ENCODE data around the gene FRMD5.
"Not testable (repeated sequence)": the region's sequence is repeated elsewhere in the genome, so short reads cannot be mapped to it uniquely, and the experiment has no call there.

FRMD5 gene

DNA sequence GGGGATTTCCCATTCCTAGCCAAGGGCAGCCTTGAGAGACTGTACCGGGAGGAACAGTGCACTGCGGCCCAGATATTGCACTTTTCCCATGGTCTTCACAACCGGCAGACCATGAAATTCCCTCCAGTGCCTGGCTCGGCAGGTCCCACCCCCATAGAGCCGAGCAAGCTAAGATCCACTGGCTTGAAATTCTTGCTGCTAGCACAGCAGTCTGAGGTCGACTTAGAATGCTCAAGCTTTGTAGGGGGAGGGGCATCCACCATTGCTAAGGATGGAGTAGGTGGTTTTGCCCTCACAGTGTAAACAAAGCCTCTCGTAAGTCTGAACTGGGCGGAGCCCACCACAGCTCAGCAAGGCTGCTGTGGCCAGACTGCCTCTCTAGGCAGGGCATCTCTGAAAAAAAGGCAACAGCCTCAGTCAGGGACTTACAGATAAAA lies 156.3 kb downstream of the FRMD5 start:
- H3K4me3 ChIP-seq (replicated peaks; ENCODE audit: low read depth, low read length) = no peak overlapping the region
- TF ChIP-seq, protein P1, sequence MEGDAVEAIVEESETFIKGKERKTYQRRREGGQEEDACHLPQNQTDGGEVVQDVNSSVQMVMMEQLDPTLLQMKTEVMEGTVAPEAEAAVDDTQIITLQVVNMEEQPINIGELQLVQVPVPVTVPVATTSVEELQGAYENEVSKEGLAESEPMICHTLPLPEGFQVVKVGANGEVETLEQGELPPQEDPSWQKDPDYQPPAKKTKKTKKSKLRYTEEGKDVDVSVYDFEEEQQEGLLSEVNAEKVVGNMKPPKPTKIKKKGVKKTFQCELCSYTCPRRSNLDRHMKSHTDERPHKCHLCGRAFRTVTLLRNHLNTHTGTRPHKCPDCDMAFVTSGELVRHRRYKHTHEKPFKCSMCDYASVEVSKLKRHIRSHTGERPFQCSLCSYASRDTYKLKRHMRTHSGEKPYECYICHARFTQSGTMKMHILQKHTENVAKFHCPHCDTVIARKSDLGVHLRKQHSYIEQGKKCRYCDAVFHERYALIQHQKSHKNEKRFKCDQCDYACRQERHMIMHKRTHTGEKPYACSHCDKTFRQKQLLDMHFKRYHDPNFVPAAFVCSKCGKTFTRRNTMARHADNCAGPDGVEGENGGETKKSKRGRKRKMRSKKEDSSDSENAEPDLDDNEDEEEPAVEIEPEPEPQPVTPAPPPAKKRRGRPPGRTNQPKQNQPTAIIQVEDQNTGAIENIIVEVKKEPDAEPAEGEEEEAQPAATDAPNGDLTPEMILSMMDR (IDR thresholded peaks at IDR 0.05; ENCODE audit: low read length, missing control alignments) = no peak
- DNase-seq (ENCODE audit: low read depth) = no peak

GRCh38 chr15:44035781-44036699 lies 159.0 kb downstream of the FRMD5 start:
- TF ChIP-seq, protein P1 (IDR thresholded peaks at IDR 0.05; ENCODE audit: low read length, missing control alignments) = no peak
- no peak for DNase-seq (ENCODE audit: low read depth)
- no peak overlapping the region for H3K4me3 ChIP-seq (replicated peaks; ENCODE audit: low read depth, low read length)

DNA sequence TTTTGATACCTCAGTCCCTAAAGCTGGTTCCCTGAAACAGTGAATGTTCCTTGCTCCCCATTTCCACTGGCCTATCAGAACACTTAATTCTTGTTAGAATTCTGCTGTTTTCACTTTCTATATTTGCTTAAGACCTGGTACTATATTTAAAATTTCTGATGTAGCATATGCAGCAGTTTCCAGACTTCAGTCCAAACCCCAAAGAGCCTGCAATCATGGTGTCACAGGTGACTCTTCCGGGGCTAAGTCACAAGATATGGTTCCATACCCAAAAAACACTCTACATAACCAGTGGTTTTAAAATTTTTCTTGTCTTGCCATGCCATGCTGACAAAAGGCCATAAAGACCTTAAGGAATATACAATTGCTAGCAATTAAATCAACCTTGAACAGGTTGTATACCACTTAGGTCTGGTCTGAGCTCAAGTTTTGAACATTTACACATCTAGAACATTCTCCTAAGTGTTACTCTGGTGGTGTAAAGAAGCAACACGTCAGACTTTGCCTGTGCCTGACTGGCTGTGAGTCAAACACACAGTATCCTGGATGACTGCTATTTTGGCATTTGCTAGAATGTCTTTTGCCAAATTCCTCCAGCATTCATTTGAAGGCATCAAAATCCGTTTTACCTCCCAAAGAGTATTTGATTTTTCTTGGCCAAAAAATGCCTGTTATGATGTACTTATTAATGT lies 160.0 kb downstream of the FRMD5 start:
- TF ChIP-seq, protein P1 (IDR thresholded peaks at IDR 0.05; ENCODE audit: low read length, missing control alignments) = no peak
- DNase-seq (ENCODE audit: low read depth) = peak; percentile 84

DNA sequence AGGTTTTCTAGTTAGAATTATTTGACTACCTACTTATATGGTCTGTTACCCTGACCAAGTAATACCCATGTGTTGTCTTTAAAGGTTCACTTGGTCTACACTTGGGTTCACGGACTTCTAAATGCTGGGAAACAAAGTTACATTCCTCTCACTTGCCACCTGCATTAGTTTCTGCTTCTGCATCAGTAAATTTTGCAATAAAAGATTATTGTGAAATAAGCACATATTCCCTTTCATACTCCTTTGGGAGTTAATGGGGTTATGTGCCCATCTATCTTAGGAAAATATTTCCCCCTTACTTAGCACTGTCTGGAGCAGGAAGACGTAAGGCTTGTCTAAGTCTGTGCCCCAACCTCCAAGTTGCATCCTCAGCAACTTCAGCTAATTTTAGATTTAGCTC lies 160.7 kb downstream of the FRMD5 start:
- peak; percentile 31 for DNase-seq (ENCODE audit: low read depth)
- H3K4me3 ChIP-seq (replicated peaks; ENCODE audit: low read depth, low read length) = no peak overlapping the region
- TF ChIP-seq, protein P1 (IDR thresholded peaks at IDR 0.05; ENCODE audit: low read length, missing control alignments) = no peak

More for the DNA sequence above, 160.0 kb downstream of the FRMD5 start:
- H3K4me3 ChIP-seq (replicated peaks; ENCODE audit: low read depth, low read length) = no peak overlapping the region

DNA sequence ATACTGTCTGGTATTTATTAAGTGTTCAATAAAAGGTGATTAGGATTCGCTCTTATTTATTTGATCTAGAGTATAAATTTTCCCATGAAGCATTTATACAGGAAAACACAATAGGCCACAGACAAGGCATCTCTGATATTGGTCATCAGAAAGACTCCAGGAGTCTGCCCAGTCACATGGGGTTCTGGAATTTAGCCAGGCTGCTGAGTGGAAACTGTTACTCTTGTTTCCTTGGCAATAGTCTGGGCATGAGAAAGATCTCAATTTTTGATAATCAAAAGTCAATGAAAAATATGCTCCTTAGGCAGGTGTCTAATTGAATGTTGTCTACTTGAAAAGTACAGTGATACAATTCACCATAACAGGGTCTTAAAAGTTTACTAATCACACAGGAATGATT lies 161.2 kb downstream of the FRMD5 start:
- DNase-seq (ENCODE audit: low read depth) = peak; percentile 68
- H3K4me3 ChIP-seq (replicated peaks; ENCODE audit: low read depth, low read length) = no peak overlapping the region
- TF ChIP-seq, protein P1 (IDR thresholded peaks at IDR 0.05; ENCODE audit: low read length, missing control alignments) = no peak

DNA sequence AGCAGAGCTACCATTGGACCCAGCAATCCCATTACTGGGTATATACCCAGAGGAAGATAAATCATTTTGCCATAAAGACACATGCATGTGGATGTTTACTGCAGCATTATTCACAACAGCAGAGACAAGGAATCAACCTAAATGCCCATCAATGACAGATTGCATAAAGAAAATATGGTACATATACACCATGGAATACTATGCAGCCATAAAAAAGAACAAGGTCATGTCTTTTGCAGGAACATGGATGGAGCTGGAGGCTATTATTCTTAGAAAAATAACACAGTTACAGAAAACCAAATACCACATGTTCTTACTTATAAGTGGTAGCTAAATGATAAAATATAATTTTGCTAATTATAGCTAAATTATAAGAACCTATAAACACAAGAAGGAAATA lies 162.3 kb downstream of the FRMD5 start:
- DNase-seq (ENCODE audit: low read depth); H3K4me3 ChIP-seq (replicated peaks; ENCODE audit: low read depth, low read length): not testable (repeated sequence)

- DNase-seq (ENCODE audit: low read depth) = peak; percentile 85
- no peak overlapping the region for H3K4me3 ChIP-seq (replicated peaks; ENCODE audit: low read depth, low read length)
- TF ChIP-seq, protein P1 (IDR thresholded peaks at IDR 0.05; ENCODE audit: low read length, missing control alignments) = peak; percentile 4
Measured at GRCh38 chr15:44029940-44030568, 165.0 kb downstream of the FRMD5 start.

All from fibroblast of pulmonary artery (primary cell).